Thoracic aorta (tissue), 2 donors: ENCODE data around the gene GALNT17. TPM values are rescaled to one million over a fixed set of nuclear protein-coding genes. Genes with fewer than 3 reads are reported as not detected.
A peak's percentile ranks its signal among the peaks of the same experiment; 100 is the strongest.

Experiments used
- ATAC-seq: fragments of 150-250 bp; one replicate; pipeline ENCODE4 v1.8.0; 2017; ENCODE audit warnings: low read depth; ENCODE audit not compliant: insufficient number of reproducible peaks, low FRiP score
- DNase-seq: peaks from one replicate; pipeline ENCODE4 v3.0.0-alpha.2; 2020; ENCODE audit warnings: low spot score
- H3K27ac ChIP-seq, 2 donors: fragments of 200-600 bp; sonication (generic); 1 replicate in 1 of 2; 2 replicates in 1 of 2; pipeline ENCODE4 v1.5.1; 2016; ENCODE audit warnings: mild to moderate bottlenecking in 2 of 2, moderate library complexity in 2 of 2
- H3K27me3 ChIP-seq: fragments of 200-600 bp; sonication (generic); replicated peaks from 2 replicates; pipeline ENCODE4 v1.6.0; 2016; ENCODE audit warnings: mild to moderate bottlenecking; ENCODE audit not compliant: insufficient read depth
- H3K36me3 ChIP-seq: fragments of 200-600 bp; sonication (generic); one replicate; pipeline ENCODE4 v1.5.1; 2016
- H3K4me1 ChIP-seq, 2 donors: fragments of 200-600 bp; sonication (generic); 1 replicate in 1 of 2; 2 replicates in 1 of 2; pipeline versions ENCODE4 v1.5.1 to v1.6.0; 2016; ENCODE audit warnings: low read depth in 2 of 2, mild to moderate bottlenecking in 1 of 2; ENCODE audit not compliant: control insufficient read depth in 1 of 2
- H3K4me3 ChIP-seq: fragments of 200-600 bp; sonication (generic); 2 replicates; pipeline ENCODE4 v1.5.1; 2016; ENCODE audit warnings: mild to moderate bottlenecking
- H3K9me3 ChIP-seq: fragments of 200-600 bp; sonication (generic); 2 replicates; pipeline ENCODE4 v1.5.1; 2016
- total RNA-seq, 2 donors: library from RNA; depleted of rRNA; stranded (reverse); fragments of >200 nt; gene quantifications; one replicate each; pipeline versions ENCODE4 v1.1.0 to v1.2.3, GENCODE V29; 2016
- TF ChIP-seq, protein P1 (sequence below): fragments of 200-600 bp; sonication (generic); IDR thresholded peaks from one replicate; pipeline ENCODE4 v1.5.1; 2019; ENCODE audit warnings: antibody characterized with exemption

GALNT17 gene
- total RNA-seq, 2 donors from 2014 or later, result 17.6 to 20.8 TPM

DNA sequence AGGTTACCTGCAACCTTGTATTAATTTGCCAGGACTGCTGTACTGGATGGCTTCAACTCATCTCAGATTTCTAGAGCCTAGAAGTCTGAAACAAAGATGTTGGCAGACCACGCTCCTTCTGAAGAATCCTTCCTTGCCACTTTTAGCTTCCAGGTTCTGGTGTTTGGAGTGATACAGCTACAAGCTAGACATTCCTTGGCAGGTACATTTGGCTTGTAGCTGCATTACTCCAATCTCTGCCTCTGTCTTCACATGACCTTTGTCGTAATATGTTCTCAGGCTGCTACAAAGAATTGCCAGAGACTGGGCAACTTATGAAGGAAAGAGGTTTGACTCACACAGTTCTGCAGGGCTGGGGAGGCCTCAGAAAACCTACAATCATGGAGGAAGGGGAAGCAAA lies 146.3 kb downstream of the GALNT17 start:
- Histone ChIP-seq H3K9me3 (no peaks in the 10 kb centered on the region), H3K4me3 (no peak overlapping the region), H3K4me1 (peaks cover 8 to 33% of the 10 kb centered on the region in 2 donors), H3K27ac (peak overlapping the region; percentile 52 to 71), H3K27me3 (no peaks in the 10 kb centered on the region), H3K36me3 (no peaks in the 10 kb centered on the region)
- DNase-seq, result no peak
- TF ChIP-seq, protein P1, sequence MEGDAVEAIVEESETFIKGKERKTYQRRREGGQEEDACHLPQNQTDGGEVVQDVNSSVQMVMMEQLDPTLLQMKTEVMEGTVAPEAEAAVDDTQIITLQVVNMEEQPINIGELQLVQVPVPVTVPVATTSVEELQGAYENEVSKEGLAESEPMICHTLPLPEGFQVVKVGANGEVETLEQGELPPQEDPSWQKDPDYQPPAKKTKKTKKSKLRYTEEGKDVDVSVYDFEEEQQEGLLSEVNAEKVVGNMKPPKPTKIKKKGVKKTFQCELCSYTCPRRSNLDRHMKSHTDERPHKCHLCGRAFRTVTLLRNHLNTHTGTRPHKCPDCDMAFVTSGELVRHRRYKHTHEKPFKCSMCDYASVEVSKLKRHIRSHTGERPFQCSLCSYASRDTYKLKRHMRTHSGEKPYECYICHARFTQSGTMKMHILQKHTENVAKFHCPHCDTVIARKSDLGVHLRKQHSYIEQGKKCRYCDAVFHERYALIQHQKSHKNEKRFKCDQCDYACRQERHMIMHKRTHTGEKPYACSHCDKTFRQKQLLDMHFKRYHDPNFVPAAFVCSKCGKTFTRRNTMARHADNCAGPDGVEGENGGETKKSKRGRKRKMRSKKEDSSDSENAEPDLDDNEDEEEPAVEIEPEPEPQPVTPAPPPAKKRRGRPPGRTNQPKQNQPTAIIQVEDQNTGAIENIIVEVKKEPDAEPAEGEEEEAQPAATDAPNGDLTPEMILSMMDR, result no peak
- peak; percentile 10 for ATAC-seq

- TF ChIP-seq, protein P1, result no peak
- Histone ChIP-seq H3K36me3 (no peaks in the 10 kb centered on the region), H3K4me1 (peaks cover 9 to 28% of the 10 kb centered on the region in 2 donors), H3K27ac (no peak overlapping the region), H3K9me3 (no peaks in the 10 kb centered on the region), H3K4me3 (no peak overlapping the region), H3K27me3 (no peaks in the 10 kb centered on the region)
- ATAC-seq (no peak), DNase-seq (no peak)
These were observed 149.3 kb downstream of the GALNT17 start for GRCh38 chr7:71281261-71281660.

GRCh38 chr7:71283802-71284201 lies 151.9 kb downstream of the GALNT17 start:
- ATAC-seq (no peak), DNase-seq (no peak)

DNA sequence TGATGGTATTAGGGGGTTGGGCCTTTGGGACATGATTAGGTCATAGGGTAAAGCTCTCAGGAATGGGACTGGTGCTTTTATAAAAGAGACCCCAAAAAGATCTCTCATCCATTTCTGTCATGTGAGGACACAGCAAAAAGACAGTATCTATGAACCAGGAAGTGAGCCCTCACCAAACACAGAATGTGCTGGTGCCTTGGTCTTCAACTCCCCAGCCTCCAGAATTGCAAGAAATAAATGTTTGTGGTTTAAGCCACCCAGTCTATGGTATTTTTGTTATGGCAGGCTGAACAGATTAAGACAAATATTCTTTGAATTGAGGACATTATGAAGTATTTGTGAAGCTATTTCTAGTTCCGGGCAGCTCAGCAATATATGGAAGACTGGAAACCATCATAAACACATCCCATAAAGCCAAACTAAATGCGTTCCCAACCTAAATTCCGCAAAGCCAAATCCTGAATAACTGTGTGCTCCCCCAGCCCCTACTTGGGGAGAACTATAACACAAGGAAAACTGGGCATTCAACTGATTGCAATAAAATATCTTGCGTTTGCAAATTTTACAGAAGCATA lies 153.7 kb downstream of the GALNT17 start:
- H3K27ac ChIP-seq, result peak overlapping the region in 1 of 2 donors; percentile 81
- ATAC-seq, result no peak
- TF ChIP-seq, protein P1, result no peak
- H3K27me3 ChIP-seq, result no peaks in the 10 kb centered on the region
- no peak for DNase-seq
- no peaks in the 10 kb centered on the region for H3K9me3 ChIP-seq
- H3K36me3 ChIP-seq, result no peaks in the 10 kb centered on the region
- H3K4me3 ChIP-seq, result no peak overlapping the region
- H3K4me1 ChIP-seq, result peaks cover 12 to 24% of the 10 kb centered on the region in 2 donors

More at GRCh38 chr7:71283802-71284201, 151.9 kb downstream of the GALNT17 start:
- peaks cover 14 to 27% of the 10 kb centered on the region in 2 donors for H3K4me1 ChIP-seq
- H3K9me3 ChIP-seq, result no peaks in the 10 kb centered on the region
- no peak overlapping the region for H3K27ac ChIP-seq
- TF ChIP-seq, protein P1, result no peak
- no peaks in the 10 kb centered on the region for H3K36me3 ChIP-seq
- no peak overlapping the region for H3K4me3 ChIP-seq
- H3K27me3 ChIP-seq, result no peaks in the 10 kb centered on the region

- peak overlapping the region; percentile 51 for H3K4me3 ChIP-seq
- DNase-seq, result no peak
- H3K36me3 ChIP-seq, result no peaks in the 10 kb centered on the region
- no peaks in the 10 kb centered on the region for H3K9me3 ChIP-seq
- TF ChIP-seq, protein P1, result no peak
- peaks cover 12 to 24% of the 10 kb centered on the region in 2 donors for H3K4me1 ChIP-seq
- H3K27ac ChIP-seq, result peak overlapping the region; percentile 49 to 81
- ATAC-seq, result peak; percentile 46
- H3K27me3 ChIP-seq, result no peaks in the 10 kb centered on the region
These were observed 154.4 kb downstream of the GALNT17 start for GRCh38 chr7:71286336-71286735.
